Measurements from ENCODE around the gene C16orf95. TPM values are rescaled to one million over a fixed set of nuclear protein-coding genes. Genes with fewer than 3 reads are reported as not detected.

The C16orf95 gene
- total and polyA plus RNA-seq, 2 of the 4 experiments (the other 2 are of a cell fraction): 2.0 to 4.7 TPM

GRCh38 chr16:87308826-87309225, 8.4 kb downstream of the C16orf95 start:
- Histone ChIP-seq H3K36me3 (ENCODE audit: control insufficient read depth, insufficient read depth, low read length) (no peaks in the 10 kb centered on the region), H2BK15ac (ENCODE audit: low read depth, low read length) (no peak overlapping the region), H2BK120ac (ENCODE audit: low read depth, low read length) (no peak overlapping the region), H3K9me1 (ENCODE audit: insufficient read depth, low read length) (no peaks in the 10 kb centered on the region), H2BK20ac (ENCODE audit: low read depth, low read length) (no peak overlapping the region), H4K91ac (ENCODE audit: insufficient read depth, low read depth, low read length) (no peak overlapping the region), H3K4ac (ENCODE audit: low read depth, low read length) (no peak overlapping the region), H3K56ac (ENCODE audit: extremely low read depth, insufficient read depth, low read length) (no peak overlapping the region), H4K5ac (ENCODE audit: low read depth, low read length) (no peak overlapping the region), H3K23ac (ENCODE audit: low read depth, low read length) (no peak overlapping the region), H3K4me2 (ENCODE audit: low read depth, low read length) (no peak overlapping the region), H3K18ac (ENCODE audit: low read depth, low read length) (no peak overlapping the region), H3K27ac (ENCODE audit: insufficient read depth, low read length) (no peak overlapping the region), H3K9me3 (ENCODE audit: control insufficient read depth, insufficient read depth, low read length) (peaks cover 6% of the 10 kb centered on the region), H2AFZ (replicated peaks; ENCODE audit: low read length, poor library complexity) (no peak overlapping the region), H2AK9ac (replicated peaks; ENCODE audit: low read depth, low read length, poor library complexity) (no peak overlapping the region), H3K4me1 (ENCODE audit: control insufficient read depth, insufficient read depth, low read length) (no peaks in the 10 kb centered on the region), H4K20me1 (ENCODE audit: insufficient read depth, low read length) (no peaks in the 10 kb centered on the region), H3K9ac (ENCODE audit: low read depth, low read length) (no peak overlapping the region), H3K27me3 (ENCODE audit: control insufficient read depth, insufficient read depth, low read length) (no peaks in the 10 kb centered on the region), H2AK5ac (ENCODE audit: low read depth, low read length) (no peak overlapping the region), H3K79me1 (ENCODE audit: low read depth in 1 of 2, low read length in 2 of 2) (no peaks in the 10 kb centered on the region), H3K4me3 (ENCODE audit: insufficient read depth, low read depth, low read length) (no peak overlapping the region), H3K14ac (replicated peaks; ENCODE audit: low read depth, low read length) (no peak overlapping the region), H2BK5ac (ENCODE audit: low read depth, low read length, poor library complexity, severe bottlenecking) (no peak overlapping the region), H4K8ac (ENCODE audit: low read depth in 2 of 2, low read length in 2 of 2) (no peak overlapping the region)
- intact Hi-C loops (cut with micrococcal nuclease) (no loop called here), dilution Hi-C loops (cut with HindIII; ENCODE audit: low sequenced_read_pairs, unreplicated experiment) (no loop called here), in situ Hi-C loops (cut with MboI; ENCODE audit: low sequenced_read_pairs) (no loop called here)
- ATAC-seq (ENCODE audit: low read depth) (no peak), DNase-seq (no peak)
- BruUV-seq (replicated peaks): no TSS peak
- CTCF ChIA-PET: no interaction called here
- no peak for TF ChIP-seq MAFK (IDR thresholded peaks at IDR 0.05; ENCODE audit: low read depth, low read length)
- no peak for TF ChIP-seq RFX5 (IDR thresholded peaks at IDR 0.05; ENCODE audit: low read depth, low read length)
- no peak for TF ChIP-seq NFE2L2 (IDR thresholded peaks at IDR 0.05; ENCODE audit: low read depth, low read length)
- no peak for TF ChIP-seq CTCF (conservative IDR thresholded peaks at IDR 0.05; ENCODE audit: low read depth, low read length)
- no peak for TF ChIP-seq RCOR1 (IDR thresholded peaks at IDR 0.05; ENCODE audit: insufficient replicate concordance, low read length)
- no peak for TF ChIP-seq CEBPB (IDR thresholded peaks at IDR 0.05; ENCODE audit: low read depth, low read length)
- TF ChIP-seq ELK1 (IDR thresholded peaks at IDR 0.05; ENCODE audit: borderline replicate concordance, low read depth, low read length): no peak
- TF ChIP-seq RAD21 (IDR thresholded peaks at IDR 0.05; ENCODE audit: low read length): no peak
- no peak for TF ChIP-seq BHLHE40 (IDR thresholded peaks at IDR 0.05; ENCODE audit: low read depth, low read length)
- TF ChIP-seq SMC3 (IDR thresholded peaks at IDR 0.05; ENCODE audit: low read depth, low read length): no peak
- no peak for TF ChIP-seq FOS (IDR thresholded peaks at IDR 0.05; ENCODE audit: low read depth, low read length)
- TF ChIP-seq POLR2A (IDR thresholded peaks at IDR 0.05; ENCODE audit: low read depth, low read length): no peak
- TF ChIP-seq CHD1 (IDR thresholded peaks at IDR 0.05; ENCODE audit: low read depth, low read length): no peak
- no peak for TF ChIP-seq MAZ (IDR thresholded peaks at IDR 0.05; ENCODE audit: borderline replicate concordance, low read depth, low read length)
- POLR2A ChIA-PET (ENCODE audit: unreplicated experiment): no interaction called here
- WGBS, 2 experiments (ENCODE audit: extremely low coverage in 2 of 2, insufficient read length in 1 of 2): no CpG with 5 or more reads among the region's 4 CpGs

All from IMR-90 (cell line).